ENCODE data around the gene EIF5.

The EIF5 gene

GRCh38 chr14:103333754-103334643 is at the start of gene EIF5:
Gene EIF5 (plus strand): TSS chr14:103334237. CDS start chr14:103335861, 1,624 bp downstream.
- peak; percentile 99 for DNase-seq

DNA sequence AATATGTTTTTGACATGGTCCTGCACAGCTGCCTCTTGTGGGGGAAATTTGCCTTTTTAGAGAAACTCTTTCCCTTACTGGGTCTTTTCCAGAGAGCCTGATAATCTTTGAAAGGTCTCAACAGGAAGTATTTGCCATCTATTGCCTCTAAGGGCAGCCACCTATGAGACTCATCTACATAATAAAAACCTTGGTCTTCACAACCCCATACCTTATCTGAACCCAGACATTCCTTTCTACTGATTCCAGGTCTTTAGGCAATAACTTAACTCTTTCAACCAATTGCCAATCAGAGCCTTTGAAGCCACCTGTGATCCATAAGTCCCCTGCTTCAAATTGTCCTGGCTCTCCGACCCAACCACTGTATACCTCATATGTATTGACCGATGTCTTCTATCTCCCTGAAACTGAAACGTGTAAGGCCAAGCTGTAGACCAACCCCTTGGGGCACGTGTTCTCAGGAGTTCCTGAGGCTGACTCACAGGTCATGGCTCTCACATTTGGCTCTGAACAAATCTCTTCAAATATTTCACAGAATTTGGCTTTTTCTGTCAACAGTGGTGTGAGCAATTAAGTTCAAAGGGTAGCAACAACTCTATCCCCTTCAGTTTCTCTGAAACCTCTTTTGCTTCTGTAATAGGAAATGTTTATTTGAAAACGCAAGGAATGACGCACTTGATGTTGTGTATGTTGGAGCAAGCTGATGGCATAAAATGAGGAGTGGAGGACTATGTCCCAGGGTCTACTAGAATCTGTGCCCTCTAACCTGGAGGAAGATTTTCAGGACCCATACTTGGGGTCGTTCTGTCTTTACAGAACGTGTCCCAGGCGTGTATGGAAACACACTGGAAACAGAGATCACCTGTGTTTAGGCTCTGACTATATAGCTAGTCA is 49.2 kb upstream of the EIF5 start:
- no peak for DNase-seq

DNA sequence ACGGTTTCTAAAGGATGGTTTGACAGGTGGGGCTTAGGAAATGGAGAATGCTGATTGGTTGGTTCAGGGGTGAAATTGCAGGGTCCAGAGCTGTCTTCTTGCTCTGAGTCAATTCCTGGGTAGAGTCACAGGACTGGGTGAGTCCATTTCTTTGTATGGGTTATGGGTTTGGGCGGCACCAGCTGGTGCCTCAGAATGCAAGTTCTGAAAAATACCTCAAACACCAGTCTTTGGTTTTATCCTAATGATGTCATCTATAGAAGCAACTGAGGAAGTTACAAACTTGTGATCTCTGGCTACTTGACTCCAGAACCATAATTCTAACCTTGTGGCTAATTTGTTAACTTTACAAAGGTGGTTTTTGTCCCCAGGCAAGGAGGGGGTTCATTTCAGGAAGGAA is 47.6 kb upstream of the EIF5 start:
- no peak for DNase-seq

GRCh38 chr14:103286968-103287850 is 46.8 kb upstream of the EIF5 start:
- DNase-seq: no peak

- DNase-seq: no peak
Observed at GRCh38 chr14:103288076-103288766, 45.8 kb upstream of the EIF5 start.

DNA sequence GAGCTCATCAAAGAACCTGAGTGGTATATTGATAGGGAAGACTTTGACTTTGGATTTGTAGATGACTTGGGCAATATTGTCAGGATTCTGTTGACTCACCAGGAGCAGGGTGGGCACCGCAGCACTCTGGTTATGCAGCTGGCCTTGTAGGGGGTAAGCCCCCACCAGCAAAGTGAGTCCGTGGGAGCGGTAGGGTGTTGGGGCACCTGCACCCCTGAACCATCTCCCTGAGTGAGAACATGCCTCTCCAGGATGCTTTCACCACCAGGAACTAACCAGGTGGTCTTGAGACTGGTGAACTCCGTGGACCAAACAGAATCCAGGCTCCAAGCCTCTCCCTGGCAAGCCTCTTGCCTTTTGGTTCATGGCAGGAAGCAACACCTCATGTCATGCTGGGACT is 44.0 kb upstream of the EIF5 start:
- no peak for DNase-seq

DNA sequence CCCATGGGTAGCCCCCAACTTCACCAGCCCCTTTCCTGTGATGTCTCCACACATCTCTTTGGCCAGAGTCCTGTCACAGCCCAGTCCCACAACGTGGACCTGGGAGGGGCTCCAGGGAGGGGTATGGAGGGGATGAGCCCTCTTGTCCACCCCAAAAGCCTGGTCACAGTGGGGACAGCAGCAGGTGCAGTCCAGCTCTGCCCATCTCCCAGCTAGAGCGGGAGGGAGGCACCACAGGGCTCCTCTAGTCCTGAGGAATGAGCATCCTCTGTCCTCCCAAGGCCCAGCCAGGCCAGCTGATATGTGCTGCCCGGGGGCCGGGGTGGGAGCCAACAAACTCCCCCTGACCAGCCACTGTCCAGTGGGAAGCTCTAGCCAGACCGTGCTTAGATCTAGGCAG is 43.5 kb upstream of the EIF5 start:
- DNase-seq: no peak

GRCh38 chr14:103290961-103291360 is 43.1 kb upstream of the EIF5 start:
- no peak for DNase-seq

DNA sequence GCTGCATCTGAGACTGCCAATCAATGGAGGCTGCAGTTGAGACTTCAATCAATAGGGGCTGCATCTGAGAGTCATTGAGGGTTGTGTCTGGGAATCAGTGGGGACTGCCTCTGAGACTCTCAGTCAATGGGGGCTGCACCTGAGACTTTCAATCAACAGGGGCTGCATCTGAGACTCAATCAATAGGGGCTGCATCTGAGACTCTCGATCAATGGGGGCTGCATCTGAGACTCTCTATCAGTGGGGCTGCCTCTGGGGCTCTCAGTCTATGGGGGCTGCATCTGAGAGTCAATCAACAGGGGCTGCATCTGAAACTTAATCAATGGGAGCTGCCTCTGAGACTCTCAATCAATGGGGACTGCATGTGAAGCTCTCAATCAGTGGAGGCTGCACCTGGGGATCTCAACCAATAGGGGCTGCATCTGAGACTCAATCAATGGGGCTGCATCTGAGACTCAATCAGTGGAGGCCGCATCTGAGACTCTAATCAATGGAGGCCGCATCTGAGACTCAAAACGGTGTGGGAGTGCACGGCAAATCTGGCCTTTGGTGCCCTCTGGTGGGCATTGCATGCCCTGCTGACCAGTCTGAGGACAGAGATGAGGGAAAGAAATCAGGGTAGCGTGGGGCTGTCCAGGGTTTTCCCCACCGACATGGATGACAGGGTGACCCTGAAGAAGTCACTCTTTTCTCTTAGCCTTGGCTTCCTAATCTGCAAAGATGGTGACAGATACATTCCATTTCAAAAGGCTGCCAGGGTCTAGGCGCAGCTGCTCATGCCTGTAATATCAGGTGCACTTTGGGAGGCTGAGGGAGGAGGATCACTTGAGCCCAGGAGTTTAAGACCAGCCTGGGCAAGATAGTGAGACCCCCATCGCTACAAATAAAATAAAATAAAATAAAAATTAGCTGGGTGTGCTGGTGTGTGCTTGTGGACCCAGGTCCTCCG is 41.3 kb upstream of the EIF5 start:
- DNase-seq: peak; percentile 66

DNA sequence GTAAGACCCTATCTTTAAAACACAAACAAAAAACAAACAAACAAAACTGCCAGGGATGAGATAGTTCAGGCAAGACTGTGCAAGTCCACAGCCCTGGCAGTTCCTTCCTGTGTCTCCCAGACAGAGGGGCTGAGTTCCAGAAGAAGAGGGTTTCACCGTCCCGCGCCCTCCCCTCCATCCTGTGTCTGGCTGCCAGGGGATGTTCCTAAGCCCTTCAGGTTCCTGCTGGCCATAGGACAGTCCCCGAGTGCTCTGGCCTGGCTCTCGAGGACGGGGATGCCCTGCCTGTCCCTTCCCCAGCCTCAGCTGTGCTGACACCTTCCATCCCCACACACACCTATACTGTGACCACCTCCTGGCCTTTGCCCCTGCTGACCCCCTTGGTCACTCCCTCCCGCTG is 40.6 kb upstream of the EIF5 start:
- no peak for DNase-seq

- no peak for DNase-seq
Observed at GRCh38 chr14:103294091-103294490, 39.9 kb upstream of the EIF5 start.

DNA sequence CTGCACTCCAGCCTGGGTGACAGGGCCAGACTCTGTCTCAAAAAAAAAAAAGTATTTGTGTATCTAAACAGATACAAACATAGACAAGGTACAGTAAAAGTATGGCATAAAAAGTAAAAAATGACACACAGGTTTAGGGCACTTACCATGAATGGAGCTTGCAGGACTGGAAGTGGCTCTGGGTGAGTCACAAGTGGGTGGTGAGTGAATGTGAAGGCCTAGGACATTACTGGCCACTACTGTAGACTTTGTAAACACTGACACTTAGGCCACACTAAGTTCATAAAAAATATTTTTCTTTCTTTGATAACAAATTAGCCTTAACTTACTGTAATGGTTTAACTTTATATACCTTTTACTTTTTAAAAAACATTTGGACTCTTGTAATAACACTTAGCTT is 38.0 kb upstream of the EIF5 start:
- DNase-seq: no peak

GRCh38 chr14:103296987-103297386 is 37.0 kb upstream of the EIF5 start:
- DNase-seq: no peak

DNA sequence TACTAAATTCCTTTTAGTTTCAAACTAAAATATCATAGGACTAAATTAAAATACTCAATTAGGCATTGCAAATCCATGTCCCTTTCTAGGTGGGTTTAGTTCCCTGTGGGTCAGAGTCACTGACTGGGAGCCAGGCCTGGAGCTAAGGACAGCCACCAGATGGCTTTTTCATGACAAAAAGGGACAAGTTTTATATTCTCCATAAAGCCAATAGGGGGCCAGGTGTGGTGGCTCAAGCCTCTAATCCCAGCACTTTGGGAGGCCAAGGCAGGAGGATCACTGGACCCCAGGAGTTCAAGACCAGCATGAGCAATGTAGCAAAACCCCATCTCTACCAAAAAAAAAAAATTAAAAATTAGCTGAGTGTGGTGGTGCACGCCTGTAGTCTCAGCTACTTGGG is 35.4 kb upstream of the EIF5 start:
- DNase-seq: no peak

GRCh38 chr14:103301512-103302354 is 32.3 kb upstream of the EIF5 start:
- DNase-seq: no peak

DNA sequence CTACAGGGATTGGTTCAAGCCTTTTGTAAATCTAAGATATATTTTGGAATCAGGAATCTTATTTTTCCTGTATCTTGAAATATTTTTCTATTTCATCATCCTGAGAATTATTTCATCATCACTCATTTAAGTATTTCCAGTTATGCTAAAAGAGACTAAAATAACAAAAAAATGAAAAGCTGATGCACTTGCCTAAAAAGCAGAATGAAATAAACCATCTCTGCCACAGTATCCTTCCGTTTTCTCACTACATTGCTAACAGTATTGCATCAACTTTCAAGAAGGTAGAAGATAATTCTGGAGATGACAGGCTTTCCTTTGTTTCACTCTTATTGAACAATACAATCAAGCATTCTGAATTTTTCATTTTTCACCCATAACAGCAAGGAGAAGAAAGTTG is 31.1 kb upstream of the EIF5 start:
- no peak for DNase-seq

DNA sequence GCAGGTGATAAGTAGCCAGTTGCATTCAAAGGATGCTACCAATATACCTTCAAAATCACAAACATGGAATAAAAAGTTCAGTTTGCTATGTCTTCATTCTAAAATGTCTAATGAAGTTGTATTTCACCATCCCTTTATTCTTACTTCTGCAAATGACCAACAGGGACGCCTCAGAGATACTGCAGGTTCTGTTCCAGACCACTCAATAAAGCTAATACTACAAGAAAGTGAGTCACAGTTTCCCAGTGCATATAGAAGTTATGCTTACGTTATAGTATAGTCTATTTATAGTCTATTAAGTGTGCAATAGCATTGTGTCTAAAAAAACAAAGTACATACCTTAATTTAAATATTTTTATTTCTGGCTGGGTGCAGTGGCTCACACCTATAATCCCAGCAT is 29.3 kb upstream of the EIF5 start:
- no peak for DNase-seq

DNA sequence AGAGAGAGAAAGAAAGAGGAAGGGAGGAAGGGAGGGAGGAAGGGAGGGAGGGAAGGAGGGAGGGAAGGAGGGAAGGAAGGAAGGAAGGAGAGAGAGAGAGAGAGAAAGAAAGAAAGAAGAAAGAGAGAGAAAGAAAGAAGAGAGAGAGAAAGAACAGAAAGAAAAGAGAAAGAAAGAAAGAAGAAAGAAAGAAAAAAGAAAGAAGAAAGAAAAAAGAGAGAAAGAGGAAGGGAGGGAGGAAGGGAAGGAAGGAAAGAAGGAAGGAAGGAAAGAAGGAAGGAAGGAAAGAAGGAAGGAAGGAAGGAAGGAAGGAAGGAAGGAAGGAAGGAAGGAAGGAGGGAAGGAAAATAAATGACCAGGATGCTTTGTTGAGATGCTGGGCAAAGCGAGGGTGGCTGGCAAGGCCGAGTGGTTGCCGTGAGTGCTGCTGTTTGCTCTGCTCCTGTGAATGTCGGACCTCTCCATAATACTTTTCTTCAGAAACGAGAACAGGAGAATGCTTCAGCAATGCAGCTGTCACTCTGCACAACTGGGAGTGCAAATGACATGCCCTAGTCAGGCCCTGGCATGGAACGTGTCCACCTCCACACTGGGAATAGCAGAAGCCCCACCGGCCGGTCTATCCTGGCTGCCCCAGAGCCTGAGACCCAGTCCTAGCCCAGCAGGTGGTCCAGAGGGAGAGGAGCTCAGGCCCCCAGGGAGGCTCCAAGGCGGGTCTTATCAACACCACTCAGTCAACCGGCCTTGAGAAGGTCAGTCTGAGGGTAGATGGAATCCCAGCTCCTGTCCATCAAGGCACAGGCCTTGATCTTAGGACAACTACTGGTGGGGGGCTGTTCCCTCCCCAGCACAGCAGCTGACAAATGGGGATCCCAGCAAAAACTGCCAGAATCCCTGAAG is 25.1 kb upstream of the EIF5 start:
- DNase-seq: no peak

- DNase-seq: no peak
Observed at GRCh38 chr14:103310576-103311095, 23.4 kb upstream of the EIF5 start.

Measured in activated gamma-delta T cell treated with Interleukin-2 at 50 U/mL for 16 hours (primary cell).